OCI-LY7 (cell line): ENCODE measurements around the gene WDR83. TPM values are rescaled to one million over a fixed set of nuclear protein-coding genes. Genes with fewer than 3 reads are reported as not detected.
A peak's percentile ranks its signal among the peaks of the same experiment; 100 is the strongest.

ENCODE experiments used
- BruUV-seq: library from RNA; stranded (reverse); fragments of 400-500 nt; replicated peaks from 2 replicates; lab custom pipeline; 2021; lab: Mats Ljungman, UMichigan
- CTCF ChIA-PET: fragments of 300-600 bp; sonication (Branson Sonifier 250); formaldehyde crosslinking; loops from one replicate; lab custom pipeline; 2022; ENCODE audit warnings: antibody characterized with exemption; ENCODE audit not compliant: unreplicated experiment; lab: Charles Lee
- POLR2A ChIA-PET: fragments of 300-600 bp; sonication (Branson Sonifier 250); formaldehyde crosslinking; loops from one replicate; lab custom pipeline; 2022; ENCODE audit warnings: antibody characterized with exemption; lab: Charles Lee
- DNase-seq: peaks from one replicate; pipeline ENCODE4 v3.0.0-alpha.2; 2015; ENCODE audit warnings: low spot score
- H2AFZ ChIP-seq: fragments of 200-600 bp; sonication (generic), shearing (Covaris generic); 2 replicates; pipeline ENCODE4 v1.6.1; 2014; ENCODE audit warnings: mild to moderate bottlenecking, antibody characterized with exemption, low read length, moderate library complexity
- H3K27ac ChIP-seq: fragments of 200-600 bp; sonication (generic); 2 replicates; pipeline ENCODE4 v1.5.1; 2014; ENCODE audit warnings: mixed run types, low read depth, mild to moderate bottlenecking, moderate library complexity, low read length, inconsistent platforms; ENCODE audit not compliant: poor library complexity, severe bottlenecking
- H3K36me3 ChIP-seq: fragments of 200-600 bp; sonication (generic); 2 replicates; pipeline ENCODE4 v1.6.1; 2014; ENCODE audit warnings: mild to moderate bottlenecking, antibody characterized with exemption, low read length, moderate library complexity, mixed read lengths; ENCODE audit not compliant: insufficient read depth
- H3K4me1 ChIP-seq: fragments of 200-600 bp; sonication (generic); 2 replicates; pipeline ENCODE4 v1.5.1; 2014; ENCODE audit warnings: mild to moderate bottlenecking, low read length; ENCODE audit not compliant: insufficient read depth, poor library complexity, severe bottlenecking
- H3K4me2 ChIP-seq: fragments of 200-600 bp; sonication (generic); 2 replicates; pipeline ENCODE4 v1.6.1; 2014; ENCODE audit warnings: mild to moderate bottlenecking, low read length
- H3K4me3 ChIP-seq: fragments of 200-600 bp; sonication (generic); 2 replicates; pipeline ENCODE4 v1.5.1; 2014; ENCODE audit warnings: mild to moderate bottlenecking, low read depth, low read length; ENCODE audit not compliant: poor library complexity, severe bottlenecking
- H3K79me2 ChIP-seq: fragments of 200-600 bp; sonication (generic); 2 replicates; pipeline ENCODE4 v1.6.1; 2016; ENCODE audit warnings: low read depth, mild to moderate bottlenecking, low read length, moderate library complexity, mixed read lengths; ENCODE audit not compliant: insufficient read depth
- H3K9me2 ChIP-seq: fragments of 200-600 bp; sonication (generic); 2 replicates; pipeline ENCODE4 v1.6.1; 2016; ENCODE audit warnings: mild to moderate bottlenecking, low read length, mixed read lengths; ENCODE audit not compliant: insufficient read depth
- H3K9me3 ChIP-seq: fragments of 200-600 bp; sonication (generic); 2 replicates; pipeline ENCODE4 v1.6.1; 2014; ENCODE audit warnings: mild to moderate bottlenecking, mixed run types, low read length, mixed read lengths
- H4K20me1 ChIP-seq: fragments of 200-600 bp; sonication (generic); 2 replicates; pipeline ENCODE4 v1.6.1; 2014; ENCODE audit warnings: mild to moderate bottlenecking, antibody characterized with exemption, low read length, moderate library complexity, mixed read lengths; ENCODE audit not compliant: insufficient read depth
- EZH2phosphoT487 ChIP-seq: fragments of 200-600 bp; sonication (generic); IDR thresholded peaks from 2 replicates; pipeline ENCODE4 v1.6.1; 2018; ENCODE audit warnings: low read depth, borderline replicate concordance, mild to moderate bottlenecking, mixed run types, antibody characterized with exemption, low read length, moderate library complexity, mixed read lengths
- intact Hi-C: fragments of 100-400 bp; cut with micrococcal nuclease; formaldehyde crosslinking; loops from one replicate; pipeline ENCODE4 v1.10.0; 2022; ENCODE audit not compliant: unreplicated experiment
- total RNA-seq, 2 experiments: library from RNA; depleted of rRNA in 1 of 2; stranded (reverse); fragments of >200 nt in 1 of 2; shearing (Covaris generic) in 1 of 2; gene quantifications; 2 replicates each; pipeline ENCODE4 v1.2.3, GENCODE V29; 2014 to 2022
- TF ChIP-seq, protein P1 (sequence below): fragments of 200-600 bp; sonication (generic); conservative IDR thresholded peaks from 2 replicates; pipeline ENCODE4 v1.5.1; 2014; ENCODE audit warnings: mild to moderate bottlenecking, antibody characterized with exemption, low read length, moderate library complexity, mixed read lengths

WDR83 gene
- total RNA-seq, 2 experiments from 2014 or later: 15.9 to 17.0 TPM

GRCh38 chr19:12655546-12655945 is 11.1 kb upstream of the WDR83 start:
- Histone ChIP-seq H3K4me3 (no peak overlapping the region), H2AFZ (no peak overlapping the region), H3K9me2 (no peaks in the 10 kb centered on the region), H3K79me2 (no peaks in the 10 kb centered on the region), H3K36me3 (peaks cover 58% of the 10 kb centered on the region), H3K4me1 (no peaks in the 10 kb centered on the region), H3K27ac (no peak overlapping the region), H3K4me2 (no peak overlapping the region), H3K9me3 (no peaks in the 10 kb centered on the region), H4K20me1 (no peaks in the 10 kb centered on the region)
- ChIA-PET CTCF (no interaction called here), POLR2A (interaction anchor here (0.7 kb wide), 1 partner anchor 799 kb away, joined by 3 read pairs; no protein-coding TSS in a partner anchor)
- no peak for TF ChIP-seq EZH2phosphoT487
- TF ChIP-seq, protein P1, sequence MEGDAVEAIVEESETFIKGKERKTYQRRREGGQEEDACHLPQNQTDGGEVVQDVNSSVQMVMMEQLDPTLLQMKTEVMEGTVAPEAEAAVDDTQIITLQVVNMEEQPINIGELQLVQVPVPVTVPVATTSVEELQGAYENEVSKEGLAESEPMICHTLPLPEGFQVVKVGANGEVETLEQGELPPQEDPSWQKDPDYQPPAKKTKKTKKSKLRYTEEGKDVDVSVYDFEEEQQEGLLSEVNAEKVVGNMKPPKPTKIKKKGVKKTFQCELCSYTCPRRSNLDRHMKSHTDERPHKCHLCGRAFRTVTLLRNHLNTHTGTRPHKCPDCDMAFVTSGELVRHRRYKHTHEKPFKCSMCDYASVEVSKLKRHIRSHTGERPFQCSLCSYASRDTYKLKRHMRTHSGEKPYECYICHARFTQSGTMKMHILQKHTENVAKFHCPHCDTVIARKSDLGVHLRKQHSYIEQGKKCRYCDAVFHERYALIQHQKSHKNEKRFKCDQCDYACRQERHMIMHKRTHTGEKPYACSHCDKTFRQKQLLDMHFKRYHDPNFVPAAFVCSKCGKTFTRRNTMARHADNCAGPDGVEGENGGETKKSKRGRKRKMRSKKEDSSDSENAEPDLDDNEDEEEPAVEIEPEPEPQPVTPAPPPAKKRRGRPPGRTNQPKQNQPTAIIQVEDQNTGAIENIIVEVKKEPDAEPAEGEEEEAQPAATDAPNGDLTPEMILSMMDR: no peak
- BruUV-seq: no TSS peak
- no peak for DNase-seq
- intact Hi-C loops: no loop called here

GRCh38 chr19:12656899-12657571 is 9.6 kb upstream of the WDR83 start:
- no peaks in the 10 kb centered on the region for H3K79me2 ChIP-seq
- BruUV-seq: no TSS peak
- TF ChIP-seq EZH2phosphoT487: no peak
- TF ChIP-seq, protein P1: no peak
- H3K27ac ChIP-seq: no peak overlapping the region
- no peaks in the 10 kb centered on the region for H3K9me3 ChIP-seq
- no peaks in the 10 kb centered on the region for H4K20me1 ChIP-seq
- ChIA-PET CTCF (no interaction called here), POLR2A (interaction anchor here (0.6 kb wide), 1 partner anchor 175 kb away, joined by 5 read pairs; no protein-coding TSS in a partner anchor)
- H2AFZ ChIP-seq: no peak overlapping the region
- H3K36me3 ChIP-seq: peaks cover 59% of the 10 kb centered on the region
- peak; percentile 36 for DNase-seq
- intact Hi-C loops: no loop called here
- no peaks in the 10 kb centered on the region for H3K9me2 ChIP-seq
- no peaks in the 10 kb centered on the region for H3K4me1 ChIP-seq
- no peak overlapping the region for H3K4me2 ChIP-seq
- no peak overlapping the region for H3K4me3 ChIP-seq

GRCh38 chr19:12657966-12658365 is 8.6 kb upstream of the WDR83 start:
- H3K79me2 ChIP-seq: no peaks in the 10 kb centered on the region
- H3K4me3 ChIP-seq: no peak overlapping the region
- CTCF ChIA-PET: no interaction called here
- no peak overlapping the region for H2AFZ ChIP-seq
- BruUV-seq: no TSS peak
- no peak for DNase-seq
- H3K36me3 ChIP-seq: peaks cover 63% of the 10 kb centered on the region
- intact Hi-C loops: no loop called here
- no peaks in the 10 kb centered on the region for H3K9me3 ChIP-seq
- TF ChIP-seq, protein P1: 0 out of 2 replicates have a peak, but pooled peaks have one; percentile 25
- TF ChIP-seq EZH2phosphoT487: no peak
- no peaks in the 10 kb centered on the region for H3K9me2 ChIP-seq
- H3K4me2 ChIP-seq: no peak overlapping the region
- H3K4me1 ChIP-seq: no peaks in the 10 kb centered on the region
- POLR2A ChIA-PET: interaction anchor here (0.6 kb wide), 1 partner anchor 176 kb away, joined by 5 read pairs; no protein-coding TSS in a partner anchor
- no peak overlapping the region for H3K27ac ChIP-seq
- H4K20me1 ChIP-seq: no peaks in the 10 kb centered on the region
